Measurements from ENCODE around the gene SETDB2.

DNA sequence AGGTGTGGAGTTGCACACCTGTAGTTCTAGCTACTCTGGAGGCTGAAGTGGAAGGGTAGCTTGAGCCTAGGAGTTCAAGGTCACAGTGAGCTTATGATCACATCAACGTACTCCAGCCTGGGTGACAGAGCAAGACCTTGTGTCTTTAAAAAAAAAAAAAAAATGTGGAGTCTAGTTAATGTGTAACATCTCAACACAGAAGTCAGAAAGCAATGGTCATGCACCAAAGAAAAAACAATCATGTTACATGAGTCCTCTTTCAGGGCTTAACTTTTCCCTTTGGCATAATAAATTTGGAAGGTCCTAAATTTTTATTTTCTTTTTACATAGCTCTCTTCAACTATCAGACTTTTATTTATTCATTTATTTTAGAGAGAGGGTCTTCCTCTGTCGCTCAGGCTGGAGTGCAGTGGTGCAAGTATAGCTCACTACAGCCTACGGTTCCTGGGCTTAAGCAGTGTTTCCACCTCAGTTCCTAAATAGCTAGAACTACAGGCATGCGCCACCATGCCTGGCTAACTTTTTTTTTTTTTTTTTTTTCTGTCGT lies 22.3 kb downstream of the SETDB2 start:
- TF ChIP-seq CTCF (optimal IDR thresholded peaks at IDR 0.05 in 1 of 3, IDR thresholded peaks at IDR 0.05 in 1 of 3, conservative IDR thresholded peaks at IDR 0.05 in 1 of 3; ENCODE audit: extremely low read depth in 1 of 3, insufficient read depth in 2 of 3, low read length in 3 of 3) (no peak), EZH2 (IDR thresholded peaks at IDR 0.05; ENCODE audit: low read length) (no peak)

Measured in keratinocyte (primary cell).